ENCODE results near the gene PPP6R3. TPM values are rescaled to one million over a fixed set of nuclear protein-coding genes. Genes with fewer than 3 reads are reported as not detected.

PPP6R3 gene
- total and polyA plus RNA-seq, 2 donors (not counting 3 experiments of a cell fraction or from before 2014, with no cell fraction given), result 31.7 to 98.8 TPM

DNA sequence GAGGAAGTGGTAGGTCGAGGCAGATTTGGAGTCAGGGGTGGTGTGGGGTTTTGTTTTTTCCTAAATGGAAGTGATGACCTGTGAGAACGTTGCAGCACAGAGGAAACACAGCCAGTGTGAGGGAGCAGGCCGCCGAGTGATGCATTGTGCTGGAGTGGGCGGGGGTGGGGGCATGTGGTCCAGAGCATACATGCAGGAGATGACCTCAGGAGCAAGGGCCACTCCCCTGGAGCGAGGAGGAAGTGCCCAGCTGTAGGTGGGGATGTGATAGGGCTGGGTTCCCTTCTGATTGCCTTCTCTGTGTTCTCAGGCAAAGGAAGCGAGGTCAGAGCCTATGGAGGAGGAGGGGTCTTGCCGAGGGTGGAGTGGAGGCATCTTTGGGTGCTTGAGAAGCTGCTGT lies 81.4 kb downstream of the PPP6R3 start:
- intact Hi-C loops (cut with micrococcal nuclease) (no loop called here), dilution Hi-C loops (cut with MboI; ENCODE audit: extremely low pct_ligation_motif_present, low sequenced_read_pairs) (no loop called here)
- no peaks in the 10 kb centered on the region for H3K9me1 ChIP-seq (replicated peaks; ENCODE audit: control insufficient read depth, extremely low read depth, insufficient read depth, low read length)
- H3K4me3 ChIP-seq (replicated peaks in 1 of 3; ENCODE audit: insufficient read depth in 1 of 3, low read depth in 1 of 3, low read length in 3 of 3), result no peak overlapping the region
- H3K9me3 ChIP-seq (replicated peaks; ENCODE audit: control insufficient read depth, insufficient read depth, low read length), result no peaks in the 10 kb centered on the region
- H3K9ac ChIP-seq (replicated peaks; ENCODE audit: extremely low read depth, insufficient read depth, low read length), result no peak overlapping the region
- no peaks in the 10 kb centered on the region for H3K27me3 ChIP-seq (ENCODE audit: control insufficient read depth in 2 of 2, insufficient read depth in 2 of 2, low read length in 2 of 2)
- no peak for FAIRE-seq
- ChIA-PET POLR2A (no interaction called here), CTCF (interaction anchor here (1.0 kb wide), 1 partner anchor 9 kb away, joined by 3 read pairs; no protein-coding TSS in a partner anchor)
- no peak overlapping the region for H2AFZ ChIP-seq (ENCODE audit: low read depth, low read length)
- peaks cover 2% of the 10 kb centered on the region for H3K4me1 ChIP-seq (ENCODE audit: control insufficient read depth, extremely low read depth, insufficient read depth, low read length)
- BruUV-seq (replicated peaks), result no TSS peak
- no peak overlapping the region for H3K4me2 ChIP-seq (ENCODE audit: insufficient read depth, low read length)
- peaks cover 46% of the 10 kb centered on the region for H3K79me2 ChIP-seq (ENCODE audit: control insufficient read depth, insufficient read depth, low read length)
- no peak for DNase-seq (ENCODE audit: low read depth, low spot score)
- H3K27ac ChIP-seq (ENCODE audit: insufficient read depth, low read depth, low read length), result no peak overlapping the region
- no peaks in the 10 kb centered on the region for H4K20me1 ChIP-seq (replicated peaks; ENCODE audit: control insufficient read depth, extremely low read depth, insufficient read depth, low read length)
- no peak for TF ChIP-seq POLR2AphosphoS5 (IDR thresholded peaks at IDR 0.05; ENCODE audit: insufficient read depth, low read depth, low read length)
- TF ChIP-seq FOS (IDR thresholded peaks at IDR 0.05; ENCODE audit: borderline replicate concordance, insufficient read depth, low read length), result no peak
- TF ChIP-seq MYC (IDR thresholded peaks at IDR 0.05; ENCODE audit: low read depth, low read length), result no peak
- TF ChIP-seq, protein P1, sequence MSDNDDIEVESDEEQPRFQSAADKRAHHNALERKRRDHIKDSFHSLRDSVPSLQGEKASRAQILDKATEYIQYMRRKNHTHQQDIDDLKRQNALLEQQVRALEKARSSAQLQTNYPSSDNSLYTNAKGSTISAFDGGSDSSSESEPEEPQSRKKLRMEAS (IDR thresholded peaks at IDR 0.05; ENCODE audit: insufficient read depth, insufficient read length), result no peak
- no peak for TF ChIP-seq POLR2A (IDR thresholded peaks at IDR 0.05; ENCODE audit: low read depth, low read length)
- no peak for TF ChIP-seq EZH2 (IDR thresholded peaks at IDR 0.05; ENCODE audit: borderline replicate concordance, low read depth, low read length, severe bottlenecking)
- no peak for TF ChIP-seq GATA2 (IDR thresholded peaks at IDR 0.05; ENCODE audit: insufficient read depth, insufficient read length, low read depth, low read length)
- TF ChIP-seq, protein P2, sequence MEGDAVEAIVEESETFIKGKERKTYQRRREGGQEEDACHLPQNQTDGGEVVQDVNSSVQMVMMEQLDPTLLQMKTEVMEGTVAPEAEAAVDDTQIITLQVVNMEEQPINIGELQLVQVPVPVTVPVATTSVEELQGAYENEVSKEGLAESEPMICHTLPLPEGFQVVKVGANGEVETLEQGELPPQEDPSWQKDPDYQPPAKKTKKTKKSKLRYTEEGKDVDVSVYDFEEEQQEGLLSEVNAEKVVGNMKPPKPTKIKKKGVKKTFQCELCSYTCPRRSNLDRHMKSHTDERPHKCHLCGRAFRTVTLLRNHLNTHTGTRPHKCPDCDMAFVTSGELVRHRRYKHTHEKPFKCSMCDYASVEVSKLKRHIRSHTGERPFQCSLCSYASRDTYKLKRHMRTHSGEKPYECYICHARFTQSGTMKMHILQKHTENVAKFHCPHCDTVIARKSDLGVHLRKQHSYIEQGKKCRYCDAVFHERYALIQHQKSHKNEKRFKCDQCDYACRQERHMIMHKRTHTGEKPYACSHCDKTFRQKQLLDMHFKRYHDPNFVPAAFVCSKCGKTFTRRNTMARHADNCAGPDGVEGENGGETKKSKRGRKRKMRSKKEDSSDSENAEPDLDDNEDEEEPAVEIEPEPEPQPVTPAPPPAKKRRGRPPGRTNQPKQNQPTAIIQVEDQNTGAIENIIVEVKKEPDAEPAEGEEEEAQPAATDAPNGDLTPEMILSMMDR (IDR thresholded peaks at IDR 0.05; ENCODE audit: extremely low read depth in 1 of 2, insufficient read depth in 1 of 2, low read depth in 1 of 2, low read length in 2 of 2), result no peak
- TF ChIP-seq JUN (IDR thresholded peaks at IDR 0.05; ENCODE audit: borderline replicate concordance, insufficient read depth, insufficient read length, low read depth), result no peak
- H3K36me3 ChIP-seq (ENCODE audit: control insufficient read depth in 2 of 2, extremely low read depth in 1 of 2, insufficient read depth in 2 of 2, low read length in 2 of 2), result peaks cover 14 to 22% of the 10 kb centered on the region in 2 experiments

Data from endothelial cell of umbilical vein (primary cell).